Esophagus muscularis mucosa (tissue), 3 donors: ENCODE results near the gene CDON.
A peak's percentile ranks its signal among the peaks of the same experiment; 100 is the strongest.

Experiments used
- POLR2A ChIP-seq: fragments of 450-650 bp; IDR thresholded peaks from one replicate; pipeline ENCODE4 v1.6.1; 2017; ENCODE audit warnings: antibody characterized with exemption, moderate library complexity, mild to moderate bottlenecking, low read depth
- POLR2AphosphoS5 ChIP-seq, 2 donors: sonication (generic); formaldehyde crosslinking; IDR thresholded peaks; one replicate each; pipeline ENCODE4 v1.6.1; 2017; ENCODE audit warnings: antibody characterized with exemption in 2 of 2
- TF ChIP-seq, protein P1 (sequence below), 3 experiments: fragments of 200-600 bp in 2 of 3; fragments of 450-650 bp in 1 of 3; sonication (generic) in 2 of 3; IDR thresholded peaks; one replicate each; pipeline ENCODE4 v1.5.1; 2017 to 2019; ENCODE audit warnings: antibody characterized with exemption in 3 of 3, mild to moderate bottlenecking in 2 of 3, moderate library complexity in 1 of 3

DNA sequence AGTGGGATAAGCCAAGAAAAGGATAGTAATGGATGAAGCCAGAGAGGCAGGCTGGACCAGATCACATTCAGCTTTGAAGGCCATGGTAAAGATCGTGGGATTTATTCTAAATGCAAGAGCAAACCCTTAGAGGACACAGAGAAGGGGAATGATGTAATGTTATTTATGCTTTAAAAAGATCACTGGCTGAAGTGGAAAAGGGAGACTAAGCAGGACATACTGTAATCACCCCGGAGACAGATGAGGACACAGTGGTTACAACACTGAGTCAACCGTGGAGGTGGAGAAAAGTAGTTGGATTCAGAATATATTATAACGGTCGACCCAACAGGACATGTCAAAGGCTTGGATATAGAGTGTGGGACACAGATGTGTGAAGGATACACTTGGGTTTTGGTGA, 38.5 kb downstream of the CDON start:
- TF ChIP-seq, protein P1, sequence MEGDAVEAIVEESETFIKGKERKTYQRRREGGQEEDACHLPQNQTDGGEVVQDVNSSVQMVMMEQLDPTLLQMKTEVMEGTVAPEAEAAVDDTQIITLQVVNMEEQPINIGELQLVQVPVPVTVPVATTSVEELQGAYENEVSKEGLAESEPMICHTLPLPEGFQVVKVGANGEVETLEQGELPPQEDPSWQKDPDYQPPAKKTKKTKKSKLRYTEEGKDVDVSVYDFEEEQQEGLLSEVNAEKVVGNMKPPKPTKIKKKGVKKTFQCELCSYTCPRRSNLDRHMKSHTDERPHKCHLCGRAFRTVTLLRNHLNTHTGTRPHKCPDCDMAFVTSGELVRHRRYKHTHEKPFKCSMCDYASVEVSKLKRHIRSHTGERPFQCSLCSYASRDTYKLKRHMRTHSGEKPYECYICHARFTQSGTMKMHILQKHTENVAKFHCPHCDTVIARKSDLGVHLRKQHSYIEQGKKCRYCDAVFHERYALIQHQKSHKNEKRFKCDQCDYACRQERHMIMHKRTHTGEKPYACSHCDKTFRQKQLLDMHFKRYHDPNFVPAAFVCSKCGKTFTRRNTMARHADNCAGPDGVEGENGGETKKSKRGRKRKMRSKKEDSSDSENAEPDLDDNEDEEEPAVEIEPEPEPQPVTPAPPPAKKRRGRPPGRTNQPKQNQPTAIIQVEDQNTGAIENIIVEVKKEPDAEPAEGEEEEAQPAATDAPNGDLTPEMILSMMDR (IDR thresholded peaks at IDR 0.05), result no peak
- TF ChIP-seq POLR2A (no peak), POLR2AphosphoS5 (IDR thresholded peaks at IDR 0.05) (peak; percentile 39 to 54)
